ENCODE data around the gene TNP2.
"Not testable (repeated sequence)": the region's sequence is repeated elsewhere in the genome, so short reads cannot be mapped to it uniquely, and the experiment has no call there.

The TNP2 gene

DNA sequence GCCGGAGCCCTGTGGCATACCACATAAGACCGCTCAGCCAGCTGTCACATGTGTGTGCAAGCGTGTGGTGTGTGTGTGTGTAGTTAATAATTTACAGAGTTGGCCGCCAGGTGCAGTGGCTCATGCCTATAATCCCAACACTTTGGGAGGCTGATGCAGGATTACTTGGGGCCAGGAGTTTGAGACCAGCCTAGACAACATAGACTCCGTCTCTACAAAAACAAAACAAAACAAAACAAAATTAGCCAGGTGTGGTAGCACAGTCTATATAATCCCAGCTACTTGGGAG, 33.5 kb downstream of the TNP2 start:
- Mint-ChIP-seq H3K4me3 (no peak overlapping the region), H3K4me1 (peaks cover 14% of the 10 kb centered on the region), H3K27me3 (no peaks in the 10 kb centered on the region), H3K36me3 (no peaks in the 10 kb centered on the region), H3K27ac (no peak overlapping the region), H3K9me3 (no peaks in the 10 kb centered on the region)
- DNase-seq (ENCODE audit: low spot score in 2 of 2) (no peak), ATAC-seq (ENCODE audit: low read depth) (no peak)

DNA sequence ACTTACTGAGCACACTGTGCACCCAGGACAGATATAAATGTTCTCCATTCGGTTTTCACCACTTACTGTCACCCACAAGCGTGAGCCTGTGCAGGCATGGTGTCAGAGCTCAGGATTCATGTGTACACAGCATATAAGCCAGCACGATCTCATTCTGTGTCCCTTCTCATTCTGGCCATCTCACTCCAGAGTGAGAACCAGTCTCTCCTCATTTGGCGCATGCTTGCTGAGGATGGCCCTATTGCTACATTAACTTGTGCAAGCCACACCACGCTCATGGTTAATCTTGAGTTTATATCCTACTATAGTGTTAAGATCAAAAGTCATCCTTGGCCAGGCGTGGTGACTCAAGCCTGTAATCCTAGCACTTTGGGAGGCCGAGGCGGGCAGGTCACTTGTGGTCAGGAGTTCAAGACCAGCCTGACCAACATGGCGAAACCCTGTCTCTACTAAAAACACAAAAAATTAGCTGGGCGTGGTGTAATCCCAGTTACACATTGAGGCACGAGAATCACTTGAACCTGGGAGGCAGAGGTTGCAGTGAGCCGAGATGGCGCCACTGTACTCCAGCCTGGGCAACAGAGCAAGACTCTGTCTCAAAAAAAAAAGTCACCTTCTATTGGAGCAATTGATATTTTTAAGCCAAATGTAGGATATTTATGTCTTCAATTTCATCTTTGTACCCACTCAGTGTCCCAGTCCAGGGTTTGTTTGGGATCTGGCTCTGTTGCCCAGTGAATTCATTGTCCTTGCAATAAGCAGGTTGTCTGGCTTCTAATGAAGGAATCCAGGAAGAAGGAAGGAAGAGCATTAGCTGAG, 34.0 kb downstream of the TNP2 start:
- H3K27me3 Mint-ChIP-seq: no peaks in the 10 kb centered on the region
- no peak for ATAC-seq (ENCODE audit: low read depth)
- no peak for DNase-seq (ENCODE audit: low spot score in 2 of 2)
- H3K36me3 Mint-ChIP-seq: no peaks in the 10 kb centered on the region
- no peak overlapping the region for H3K27ac Mint-ChIP-seq
- H3K4me1 Mint-ChIP-seq: peaks cover 14% of the 10 kb centered on the region
- H3K4me3 Mint-ChIP-seq: no peak overlapping the region
- no peaks in the 10 kb centered on the region for H3K9me3 Mint-ChIP-seq

DNA sequence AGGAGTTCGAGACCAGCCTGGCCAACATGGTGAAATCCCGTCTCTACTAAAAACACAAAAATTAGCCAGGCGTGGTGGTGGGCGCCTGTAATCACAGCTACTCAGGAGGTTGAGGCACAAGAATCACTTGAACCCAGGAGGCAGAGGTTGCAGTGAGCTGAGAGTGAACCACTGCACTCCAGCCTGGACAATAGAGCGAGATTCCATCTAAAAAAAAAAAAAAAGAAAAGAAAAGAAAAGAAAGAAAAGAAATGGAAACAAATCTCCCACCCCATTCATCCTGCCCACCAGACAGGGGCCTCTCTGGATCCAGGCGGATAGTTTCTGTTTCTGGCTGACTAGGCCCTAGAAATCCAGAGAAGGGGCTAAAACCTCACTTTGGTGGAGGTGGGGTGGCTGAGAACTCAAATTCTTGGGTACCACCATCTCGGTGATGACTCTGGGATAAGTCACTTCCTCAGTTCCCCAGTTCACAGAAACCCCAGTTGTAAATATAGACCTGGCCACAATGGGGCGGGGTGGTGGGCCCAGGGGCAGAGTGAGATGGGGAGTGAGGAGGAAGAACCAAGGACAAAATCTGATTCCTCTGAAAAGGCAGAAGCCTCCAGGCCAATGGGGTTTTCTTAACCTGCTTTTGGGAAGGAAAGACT, 35.3 kb downstream of the TNP2 start:
- Mint-ChIP-seq H3K36me3 (no peaks in the 10 kb centered on the region), H3K4me3 (no peak overlapping the region), H3K9me3 (no peaks in the 10 kb centered on the region), H3K27me3 (no peaks in the 10 kb centered on the region), H3K27ac (no peak overlapping the region), H3K4me1 (peaks cover 18% of the 10 kb centered on the region)
- DNase-seq (ENCODE audit: low spot score in 2 of 2) (no peak), ATAC-seq (ENCODE audit: low read depth) (no peak)

DNA sequence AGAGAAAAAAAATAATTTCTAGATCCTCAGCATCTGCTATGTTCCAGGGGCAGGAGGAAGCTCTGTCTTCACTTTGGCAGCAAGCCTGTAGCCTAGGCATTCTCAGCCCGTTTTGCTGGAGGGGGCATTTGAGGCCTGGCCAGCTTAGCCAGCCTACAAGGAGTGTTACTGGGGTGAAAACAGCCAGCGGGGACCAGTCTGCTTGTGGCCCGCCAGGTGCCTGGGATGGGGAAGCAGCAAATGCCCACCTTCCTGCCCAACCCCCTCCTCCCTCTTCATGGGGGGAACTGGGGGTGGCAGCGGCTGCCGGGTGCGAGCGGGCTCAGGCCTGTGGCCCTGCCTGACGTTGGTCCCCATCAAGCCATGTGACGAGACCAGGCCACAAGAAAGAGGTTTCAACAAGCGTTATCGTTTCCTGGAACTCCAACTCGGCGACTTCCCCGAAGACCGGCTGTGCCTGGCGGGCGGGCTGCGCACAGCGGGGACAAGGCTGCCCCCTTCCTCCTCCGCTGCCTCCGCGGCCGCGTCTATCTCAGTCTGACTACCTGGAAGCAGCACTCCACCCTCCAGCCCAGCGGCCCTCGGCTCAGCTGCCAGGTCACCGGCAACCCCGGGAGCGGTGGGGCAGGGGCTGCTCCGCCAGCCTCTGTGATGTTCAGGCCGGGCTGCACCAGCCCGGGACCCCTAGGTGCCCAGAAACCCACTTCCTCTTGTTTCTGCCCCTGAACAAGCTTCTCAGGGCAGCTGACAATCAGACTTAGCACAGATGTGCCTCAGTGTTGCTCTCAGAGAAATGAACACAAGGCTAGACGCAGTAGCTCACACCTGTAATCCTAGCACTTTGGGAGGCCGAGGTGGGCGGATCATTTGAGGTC, 36.0 kb downstream of the TNP2 start:
- Mint-ChIP-seq H3K27ac (no peak overlapping the region), H3K4me1 (peaks cover 22% of the 10 kb centered on the region), H3K9me3 (no peaks in the 10 kb centered on the region), H3K36me3 (no peaks in the 10 kb centered on the region), H3K4me3 (peak overlapping the region; percentile 77), H3K27me3 (no peaks in the 10 kb centered on the region)
- ATAC-seq (ENCODE audit: low read depth) (peak; percentile 82), DNase-seq (ENCODE audit: low spot score in 2 of 2) (peak; percentile 41 to 51)

DNA sequence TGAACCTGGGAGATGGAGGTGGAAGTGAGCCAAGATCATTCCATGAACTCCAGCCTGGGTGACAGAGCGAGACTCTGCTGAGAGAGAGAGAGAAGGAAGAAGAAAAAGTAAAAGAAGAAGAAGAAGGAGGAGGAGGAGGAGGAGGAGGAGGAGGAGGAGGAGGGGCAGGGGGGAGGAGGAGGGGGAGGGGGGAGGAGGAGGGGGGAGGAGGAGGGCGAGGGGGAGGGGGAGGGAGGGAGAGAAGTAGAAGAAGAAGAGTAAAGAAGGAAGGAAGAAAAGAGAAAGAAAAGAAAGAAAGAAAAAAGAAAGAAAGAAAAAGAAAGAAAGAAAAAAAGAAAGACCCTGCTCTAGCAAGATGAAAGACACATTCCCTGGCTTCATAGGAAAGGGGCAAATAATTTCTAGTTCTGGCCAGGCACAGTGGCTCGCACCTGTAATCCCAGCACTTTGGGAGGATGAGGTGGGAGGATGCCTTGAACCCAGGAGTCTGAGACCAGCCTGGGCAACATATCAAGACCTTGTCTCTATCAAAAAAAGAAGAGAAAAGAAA, 36.7 kb downstream of the TNP2 start:
- Mint-ChIP-seq H3K36me3 (no peaks in the 10 kb centered on the region), H3K9me3 (no peaks in the 10 kb centered on the region), H3K4me3 (peak overlapping the region; percentile 77), H3K27ac (no peak overlapping the region), H3K4me1 (peaks cover 22% of the 10 kb centered on the region), H3K27me3 (no peaks in the 10 kb centered on the region)
- ATAC-seq (ENCODE audit: low read depth) (no peak), DNase-seq (ENCODE audit: low spot score in 2 of 2) (no peak)

DNA sequence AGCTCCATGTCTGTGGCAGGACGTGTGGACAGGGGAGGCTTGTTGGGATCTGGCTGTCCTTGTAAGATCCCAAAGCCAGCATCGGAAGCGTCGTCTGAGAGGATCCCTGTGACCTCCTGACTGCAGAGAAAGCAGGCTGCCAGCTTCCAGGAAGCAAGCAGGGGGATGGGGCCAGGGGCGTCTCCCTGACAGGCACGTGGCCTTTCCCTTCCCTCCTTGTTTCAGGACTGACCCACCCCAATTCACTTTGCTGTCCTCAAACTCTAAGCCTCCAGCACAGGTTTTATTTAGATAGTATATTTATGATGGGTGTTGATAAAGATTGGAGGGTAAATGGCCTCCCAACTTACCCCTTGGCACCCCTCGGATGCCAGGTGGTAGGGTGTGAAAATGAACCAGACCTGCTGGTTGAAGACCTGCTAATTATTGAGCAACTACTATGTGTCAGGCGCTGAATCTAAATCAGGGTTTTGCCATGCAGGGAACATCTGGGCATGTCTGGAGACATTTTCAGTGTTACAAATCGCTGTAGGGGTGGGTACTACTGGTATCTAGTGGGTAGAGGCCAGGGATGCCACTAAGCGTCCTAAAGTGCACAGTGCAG, 37.7 kb downstream of the TNP2 start:
- ATAC-seq (ENCODE audit: low read depth) (no peak), DNase-seq (ENCODE audit: low spot score in 2 of 2) (no peak)
- Mint-ChIP-seq H3K27ac (no peak overlapping the region), H3K9me3 (no peaks in the 10 kb centered on the region), H3K4me3 (no peak overlapping the region), H3K4me1 (peaks cover 22% of the 10 kb centered on the region), H3K36me3 (no peaks in the 10 kb centered on the region), H3K27me3 (no peaks in the 10 kb centered on the region)

DNA sequence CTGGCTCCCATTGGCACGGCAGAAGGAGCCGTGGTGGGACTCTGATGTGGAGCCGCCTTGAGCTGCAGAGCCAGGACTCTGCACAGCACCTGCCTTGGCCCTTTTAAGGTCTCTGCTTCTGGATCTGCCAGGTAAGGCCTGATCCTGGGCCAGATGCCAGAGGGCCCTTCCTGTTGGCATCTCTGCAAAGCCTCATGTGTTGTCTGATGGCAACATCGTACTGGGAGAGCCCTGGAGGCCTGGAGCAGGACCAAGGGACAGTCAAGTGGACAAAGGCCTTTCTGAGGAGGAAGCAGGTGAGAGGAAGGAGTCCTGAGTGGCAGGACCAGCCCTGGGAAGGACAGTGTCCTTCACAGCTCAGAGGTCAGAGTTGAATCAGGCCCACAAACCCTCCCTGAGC, 39.2 kb downstream of the TNP2 start:
- DNase-seq (ENCODE audit: low spot score in 2 of 2) (no peak), ATAC-seq (ENCODE audit: low read depth) (no peak)
- peaks cover 29% of the 10 kb centered on the region for H3K4me1 Mint-ChIP-seq
- no peaks in the 10 kb centered on the region for H3K36me3 Mint-ChIP-seq
- no peaks in the 10 kb centered on the region for H3K27me3 Mint-ChIP-seq
- H3K4me3 Mint-ChIP-seq: no peak overlapping the region
- H3K27ac Mint-ChIP-seq: no peak overlapping the region
- no peaks in the 10 kb centered on the region for H3K9me3 Mint-ChIP-seq

DNA sequence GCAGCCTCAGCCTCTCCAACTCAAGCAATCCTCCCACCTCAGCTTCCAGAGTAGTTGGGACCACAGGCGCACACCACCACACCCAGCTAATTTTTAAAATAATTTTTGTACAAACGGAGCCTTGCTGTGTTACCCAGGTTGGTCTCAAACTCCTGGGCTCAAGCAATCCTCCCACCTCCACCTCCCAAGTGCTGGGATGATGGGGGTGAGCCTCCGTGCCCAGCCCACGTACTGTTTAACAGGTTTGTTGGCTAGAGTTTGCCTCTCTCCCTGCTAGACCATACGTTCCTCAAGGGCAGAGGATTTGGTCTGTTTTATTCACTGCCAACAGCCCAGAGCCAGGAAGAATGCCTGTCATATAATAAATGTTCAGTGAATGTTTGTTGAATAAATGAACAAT, 39.7 kb downstream of the TNP2 start:
- H3K4me1 Mint-ChIP-seq: peaks cover 34% of the 10 kb centered on the region
- DNase-seq (ENCODE audit: low spot score in 2 of 2): no peak
- H3K4me3 Mint-ChIP-seq: no peak overlapping the region

DNA sequence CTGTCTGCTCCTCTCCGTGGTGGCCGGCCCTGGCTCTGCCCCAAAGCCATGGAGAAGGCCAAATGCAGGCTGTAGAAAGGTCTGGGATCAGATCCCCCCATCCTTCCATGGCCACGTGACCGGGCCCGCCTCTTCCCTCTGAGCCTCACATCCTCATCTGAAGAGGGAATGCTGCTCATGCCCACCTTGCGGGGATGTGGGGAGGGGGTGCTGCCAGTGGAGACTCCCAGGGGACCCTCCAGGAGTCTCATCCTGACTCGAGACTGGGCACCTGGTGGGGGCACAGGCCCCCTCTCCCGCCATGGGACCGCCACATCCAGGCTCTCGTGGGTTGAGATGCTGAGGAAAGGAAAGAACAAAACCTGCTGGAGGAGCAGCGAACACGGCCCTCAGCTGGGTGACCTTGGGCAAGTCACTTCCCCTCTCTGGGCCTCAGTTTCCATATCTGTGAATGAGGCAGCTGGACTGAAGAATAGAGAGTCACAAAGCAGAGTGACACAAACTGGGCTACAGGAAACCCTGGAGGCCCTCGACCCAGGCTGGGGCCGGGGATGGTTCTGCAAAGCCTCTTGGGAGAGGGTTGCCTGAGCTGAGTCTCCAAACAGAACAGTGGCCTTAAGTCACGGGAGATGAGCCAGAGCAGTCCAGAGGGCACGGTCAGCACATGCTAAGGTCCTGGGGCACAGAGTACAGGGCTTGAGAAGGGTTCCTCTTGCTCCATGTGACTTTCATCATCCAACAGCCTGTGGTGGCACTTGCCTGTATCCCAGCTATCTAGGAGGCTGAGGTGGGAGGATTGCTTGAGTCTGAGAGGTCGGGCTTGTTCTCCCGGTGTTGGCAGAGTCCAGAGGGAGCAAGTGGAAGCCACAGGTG, 43.2 kb downstream of the TNP2 start:
- peak overlapping the region; percentile 86 for H3K4me3 Mint-ChIP-seq
- ATAC-seq (ENCODE audit: low read depth) (no peak), DNase-seq (ENCODE audit: low spot score in 2 of 2) (no peak)
- peak overlapping the region; percentile 89 for H3K27ac Mint-ChIP-seq
- H3K27me3 Mint-ChIP-seq: no peaks in the 10 kb centered on the region
- H3K4me1 Mint-ChIP-seq: peaks cover 26% of the 10 kb centered on the region
- no peaks in the 10 kb centered on the region for H3K36me3 Mint-ChIP-seq
- H3K9me3 Mint-ChIP-seq: no peaks in the 10 kb centered on the region

More for the DNA sequence above, 39.7 kb downstream of the TNP2 start:
- Mint-ChIP-seq H3K36me3 (no peaks in the 10 kb centered on the region), H3K27me3 (no peaks in the 10 kb centered on the region), H3K27ac (no peak overlapping the region), H3K9me3 (no peaks in the 10 kb centered on the region)
- ATAC-seq (ENCODE audit: low read depth): no peak

DNA sequence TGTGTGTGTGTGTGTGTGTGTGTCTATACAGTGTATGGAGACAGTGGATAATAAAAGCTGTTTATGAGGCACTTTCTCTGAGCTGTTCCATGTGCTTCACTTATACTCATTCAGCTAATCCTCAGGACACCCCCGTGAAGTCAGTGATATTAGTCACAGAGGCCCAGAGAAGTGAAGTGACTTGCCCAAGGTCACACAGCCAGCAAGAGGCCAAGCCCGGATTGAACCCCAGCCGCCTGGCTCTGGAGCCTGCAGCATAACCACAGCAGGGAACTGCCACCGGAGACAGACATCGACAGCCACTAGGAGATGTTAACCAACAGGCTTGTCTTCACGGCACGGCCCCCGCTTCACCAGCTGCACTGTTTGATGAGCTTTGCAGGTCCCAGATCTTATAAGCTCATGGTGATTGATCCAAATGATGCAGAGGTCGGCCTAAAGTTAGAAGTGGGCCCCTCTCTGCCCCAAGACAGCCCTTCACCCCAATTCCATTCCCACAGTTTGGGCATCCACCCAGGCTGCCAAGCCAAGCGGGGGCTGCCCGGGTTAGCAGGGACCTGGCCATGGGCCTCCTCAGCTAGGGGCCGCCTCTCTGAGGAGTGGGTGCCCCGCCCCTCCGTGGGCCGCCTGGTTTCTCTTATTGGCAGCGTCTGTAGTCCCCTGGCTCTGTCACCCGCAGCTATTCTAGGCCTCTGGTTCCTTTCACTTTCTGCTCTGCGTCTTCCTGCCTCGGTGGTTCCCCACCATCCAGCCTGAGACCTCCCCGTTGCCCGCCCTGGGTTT, 44.0 kb downstream of the TNP2 start:
- DNase-seq (ENCODE audit: low spot score in 2 of 2) (peak; percentile 63 to 70), ATAC-seq (ENCODE audit: low read depth) (peak; percentile 91)
- H3K4me3 Mint-ChIP-seq: peak overlapping the region; percentile 86

DNA sequence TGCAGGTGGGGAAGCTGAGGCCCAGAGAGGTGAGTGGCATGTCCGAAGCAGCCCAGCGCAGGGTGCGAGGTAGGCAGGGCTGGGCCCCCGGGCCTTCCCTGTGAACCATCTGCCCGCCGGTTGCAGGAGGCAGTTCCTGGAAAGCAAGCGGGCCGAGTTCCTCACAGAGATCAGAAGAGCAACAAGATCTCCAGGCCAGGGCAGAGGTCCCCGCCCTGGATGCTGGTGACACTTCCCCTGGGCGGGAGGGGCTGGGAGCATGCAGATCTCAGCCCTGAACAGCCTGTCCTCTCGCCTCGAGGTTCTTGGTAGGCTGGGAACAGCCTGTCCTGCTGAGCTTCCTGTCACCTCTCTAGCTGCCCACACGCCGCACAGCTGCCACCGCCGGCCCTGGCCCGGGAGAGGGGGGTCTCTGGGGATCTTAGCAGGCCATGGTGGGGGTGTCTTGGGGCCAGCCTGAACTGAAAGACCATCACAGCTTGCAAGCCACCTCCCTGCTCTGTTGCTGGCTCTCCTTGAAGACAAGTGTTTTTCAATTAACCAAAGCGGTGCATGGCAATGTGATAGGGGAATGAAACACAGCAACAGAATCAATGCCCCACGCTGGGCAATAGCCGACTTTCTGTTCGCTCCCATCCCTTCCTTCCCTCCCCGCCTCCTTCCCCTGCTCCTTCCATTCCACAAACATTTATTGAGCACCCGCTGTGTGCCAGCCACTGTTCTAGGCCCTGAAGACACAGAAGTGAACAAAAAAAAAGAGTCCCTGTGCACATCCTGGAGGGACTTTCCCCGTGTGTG, 44.8 kb downstream of the TNP2 start:
- H3K9me3 Mint-ChIP-seq: no peaks in the 10 kb centered on the region
- peaks cover 29% of the 10 kb centered on the region for H3K4me1 Mint-ChIP-seq

More for the DNA sequence above, 44.0 kb downstream of the TNP2 start:
- peak overlapping the region; percentile 89 for H3K27ac Mint-ChIP-seq
- no peaks in the 10 kb centered on the region for H3K9me3 Mint-ChIP-seq
- no peaks in the 10 kb centered on the region for H3K27me3 Mint-ChIP-seq
- peaks cover 27% of the 10 kb centered on the region for H3K4me1 Mint-ChIP-seq
- H3K36me3 Mint-ChIP-seq: no peaks in the 10 kb centered on the region

DNA sequence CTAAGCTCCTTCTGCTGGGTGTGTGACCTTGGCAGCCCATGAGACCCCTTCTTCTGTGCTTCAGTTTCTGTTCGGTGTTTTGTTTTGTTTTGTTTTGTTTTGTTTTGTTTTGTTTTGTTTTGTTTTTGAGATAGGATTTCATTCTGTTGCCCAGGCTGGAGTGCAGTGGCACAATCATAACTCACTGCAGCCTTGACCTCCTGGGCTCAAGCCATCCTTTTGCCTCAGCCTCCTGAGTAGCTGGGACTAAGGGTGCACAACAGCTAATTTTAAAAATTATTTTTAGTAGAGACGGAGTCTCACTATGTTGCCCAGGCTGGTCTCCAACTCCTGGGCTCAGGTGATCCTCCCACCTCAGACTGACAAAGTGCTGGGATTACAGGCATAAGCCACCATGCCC, 48.6 kb downstream of the TNP2 start:
- DNase-seq (ENCODE audit: low spot score in 2 of 2); H3K27me3 Mint-ChIP-seq; ATAC-seq (ENCODE audit: low read depth); H3K4me3 Mint-ChIP-seq; H3K36me3 Mint-ChIP-seq; H3K27ac Mint-ChIP-seq; H3K9me3 Mint-ChIP-seq: not testable (repeated sequence)
- H3K4me1 Mint-ChIP-seq: peaks cover 23% of the 10 kb centered on the region

More for the DNA sequence above, 44.8 kb downstream of the TNP2 start:
- Mint-ChIP-seq H3K36me3 (no peaks in the 10 kb centered on the region), H3K27ac (peak overlapping the region; percentile 89), H3K27me3 (no peaks in the 10 kb centered on the region), H3K4me3 (peak overlapping the region; percentile 86)
- DNase-seq (ENCODE audit: low spot score in 2 of 2) (peak in 1 of 2 donors; percentile 33), ATAC-seq (ENCODE audit: low read depth) (peak; percentile 47)
